MCF 10A (cell line): Measurements from ENCODE around the gene MAP3K3. TPM values are rescaled to one million over a fixed set of nuclear protein-coding genes. Genes with fewer than 3 reads are reported as not detected.

Experiments
- Bru-seq: library from RNA; stranded (reverse); fragments of 400-500 nt; gene quantifications from one replicate; lab custom pipeline; 2021; lab: Mats Ljungman, UMichigan
- BruChase-seq, 2 experiments: library from RNA; stranded (reverse); fragments of 400-500 nt; gene quantifications; one replicate each; lab custom pipeline; 2021; lab: Mats Ljungman, UMichigan
- BruUV-seq: library from RNA; stranded (reverse); fragments of 400-500 nt; replicated peaks from 2 replicates; lab custom pipeline; 2021; lab: Mats Ljungman, UMichigan
- CTCF ChIA-PET: fragments of 300-600 bp; sonication (Branson Sonifier 250); formaldehyde crosslinking; extraction: SDS; loops from one replicate; lab custom pipeline; 2021; ENCODE audit warnings: antibody characterized with exemption, inconsistent platforms; lab: Yijun Ruan, JAX
- POLR2A ChIA-PET: fragments of 300-600, 350-650 bp; sonication (Branson Sonifier 250); formaldehyde crosslinking; extraction: SDS; loops from one replicate; lab custom pipeline; 2020; ENCODE audit warnings: antibody characterized with exemption, inconsistent platforms; lab: Yijun Ruan, JAX
- DNase-seq: peaks from one replicate; pipeline ENCODE4 v3.0.0-alpha.2; 2018; ENCODE audit not compliant: unreplicated experiment
- H3K27ac Mint-ChIP-seq: one replicate; pipeline ENCODE4 v1.8.0; 2022; ENCODE audit warnings: mild to moderate bottlenecking, low read depth, mixed read lengths; ENCODE audit not compliant: unreplicated experiment
- H3K27me3 Mint-ChIP-seq: one replicate; pipeline ENCODE4 v1.8.0; 2022; ENCODE audit warnings: mixed read lengths; ENCODE audit not compliant: insufficient read depth, unreplicated experiment
- H3K36me3 Mint-ChIP-seq: one replicate; pipeline ENCODE4 v1.8.0; 2022; ENCODE audit warnings: mild to moderate bottlenecking, moderate library complexity, mixed read lengths; ENCODE audit not compliant: insufficient read depth, unreplicated experiment
- H3K4me1 Mint-ChIP-seq: one replicate; pipeline ENCODE4 v1.8.0; 2022; ENCODE audit warnings: mixed read lengths; ENCODE audit not compliant: insufficient read depth, unreplicated experiment
- H3K4me3 Mint-ChIP-seq: one replicate; pipeline ENCODE4 v1.8.0; 2022; ENCODE audit warnings: mild to moderate bottlenecking, moderate library complexity, mixed read lengths; ENCODE audit not compliant: unreplicated experiment
- H3K9me3 Mint-ChIP-seq: one replicate; pipeline ENCODE4 v1.8.0; 2022; ENCODE audit warnings: mixed read lengths; ENCODE audit not compliant: unreplicated experiment
- CTCF ChIP-seq: fragments of 200-600 bp; IDR thresholded peaks from one replicate; pipeline ENCODE4 v1.8.0; 2022; ENCODE audit warnings: antibody characterized with exemption, mild to moderate bottlenecking; ENCODE audit not compliant: unreplicated experiment
- intact Hi-C: fragments of 100-400 bp; cut with micrococcal nuclease; formaldehyde crosslinking; loops from 2 replicates; pipeline ENCODE4 v1.14.1; 2022
- long read RNA-seq: library from polyadenylated mRNA; stranded (forward); transcript quantifications from one replicate; pipeline ENCODE4 v2.0.0, GENCODE V29; 2022
- total RNA-seq: library from RNA; stranded (reverse); gene quantifications from 2 replicates; pipeline ENCODE4 v1.2.3, GENCODE V29; 2022

Gene MAP3K3
- total RNA-seq (12.8 and 13.8 TPM in 2 replicates), Bru-seq, nascent RNA (percentile 55 among the genes with signal in this experiment), BruChase-seq, experiment 1, labeled RNA remaining after a 6-hour chase (percentile 58 among the genes with signal in this experiment), BruChase-seq, experiment 2, labeled RNA remaining after a 2-hour chase (percentile 57 among the genes with signal in this experiment)
- long read RNA-seq, full-length matches to known transcripts, result 21 of 26 reads
- long read RNA-seq, partial matches to known transcripts, result 2 of 26 reads
- long read RNA-seq, other reads (novel, unspliced or antisense), result 3 of 26 reads

- no peaks in the 10 kb centered on the region for H3K27me3 Mint-ChIP-seq
- H3K4me1 Mint-ChIP-seq, result peaks cover 20% of the 10 kb centered on the region
- H3K27ac Mint-ChIP-seq, result no peak within 1 kb of the TSS
- peak; percentile 100 for DNase-seq
- H3K4me3 Mint-ChIP-seq, result peak within 1 kb of the TSS; percentile 93
- ChIA-PET CTCF (interaction anchor here (0.7 to 2.2 kb wide), 5 partner anchors 9 to 214 kb away, joined by 3 to 5 read pairs (median 4); no protein-coding TSS in a partner anchor), POLR2A (interaction anchor here (0.5 to 4.3 kb wide), 39 partner anchors 8 to 1142 kb away, joined by 3 to 45 read pairs (median 4); partner anchors contain the start of genes CCDC47, DCAF7, DDX42 and PSMC5)
- no peaks in the 10 kb centered on the region for H3K9me3 Mint-ChIP-seq
- no TSS peak for BruUV-seq
- no peaks in the 10 kb centered on the region for H3K36me3 Mint-ChIP-seq
- intact Hi-C loops, result loop anchor here (2.0 kb wide), 1 partner anchor 119 kb away; the partner anchor contains the start of gene STRADA
- TF ChIP-seq CTCF, result no peak
Measured at GRCh38 chr17:63621684-63622573, at the start of gene MAP3K3. Gene MAP3K3, plus strand, starts transcription at chr17:63622417. Its CDS starts 343 bp downstream, at chr17:63622760.

GRCh38 chr17:63573634-63574033 is 48.6 kb upstream of the MAP3K3 start:
- BruUV-seq, result no TSS peak
- ChIA-PET CTCF (interaction anchor here (0.6 to 1.8 kb wide), 6 partner anchors 9 to 1982 kb away, joined by 3 to 7 read pairs (median 4); no protein-coding TSS in a partner anchor), POLR2A (interaction anchor here (2.5 kb wide), 1 partner anchor 23 kb away, joined by 33 read pairs; the partner anchor contains the start of gene DCAF7)
- intact Hi-C loops, result no loop called here
- peak; percentile 14 for TF ChIP-seq CTCF
- no peaks in the 10 kb centered on the region for H3K27me3 Mint-ChIP-seq
- peaks cover 16% of the 10 kb centered on the region for H3K36me3 Mint-ChIP-seq
- DNase-seq, result peak; percentile 10
- H3K9me3 Mint-ChIP-seq, result no peaks in the 10 kb centered on the region
- H3K4me3 Mint-ChIP-seq, result no peak overlapping the region
- no peak overlapping the region for H3K27ac Mint-ChIP-seq
- H3K4me1 Mint-ChIP-seq, result peaks cover 13% of the 10 kb centered on the region

GRCh38 chr17:63578027-63578768 is 44.0 kb upstream of the MAP3K3 start:
- H3K4me3 Mint-ChIP-seq, result no peak overlapping the region
- H3K27ac Mint-ChIP-seq, result no peak overlapping the region
- no peak for TF ChIP-seq CTCF
- no peaks in the 10 kb centered on the region for H3K27me3 Mint-ChIP-seq
- peaks cover 46% of the 10 kb centered on the region for H3K36me3 Mint-ChIP-seq
- CTCF ChIA-PET, result interaction anchor here (0.8 to 1.2 kb wide), 2 partner anchors 13 to 31 kb away, joined by 3 read pairs; no protein-coding TSS in a partner anchor
- DNase-seq, result no peak
- no TSS peak for BruUV-seq
- intact Hi-C loops, result no loop called here
- POLR2A ChIA-PET, result interaction anchor here (1.5 to 1.9 kb wide), 2 partner anchors 28 to 29 kb away, joined by 3 to 6 read pairs; partner anchors contain the start of gene DCAF7
- no peaks in the 10 kb centered on the region for H3K9me3 Mint-ChIP-seq
- no peaks in the 10 kb centered on the region for H3K4me1 Mint-ChIP-seq
